ENCODE measurements around the gene TSPAN33.

DNA sequence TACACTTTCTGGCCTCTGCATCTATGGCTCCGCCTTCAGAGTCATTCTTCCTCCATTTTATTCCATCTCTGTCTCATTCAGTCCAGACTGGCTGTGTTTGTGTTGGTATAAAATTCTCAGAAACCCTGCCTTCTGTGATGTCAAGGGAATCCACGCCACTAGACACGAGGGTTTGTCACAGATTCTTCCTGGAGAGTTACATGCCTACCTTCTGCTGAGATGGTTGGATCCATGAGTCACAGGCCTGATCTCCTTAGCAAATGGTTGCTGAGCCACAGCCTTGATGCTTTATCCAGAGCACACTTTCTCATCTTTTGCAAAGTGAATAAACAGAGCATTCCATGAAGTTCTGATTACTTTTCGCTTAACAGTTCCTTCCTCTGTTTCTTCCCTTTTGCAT, 35.9 kb upstream of the TSPAN33 start:
- TF ChIP-seq POLR2A (IDR thresholded peaks at IDR 0.05; ENCODE audit: low read length) = no peak
- TF ChIP-seq GATA1 (IDR thresholded peaks at IDR 0.05; ENCODE audit: low read depth, low read length) = no peak

Data from erythroblast (primary cell).